HepG2 (cell line): Measurements from ENCODE around the gene SLC17A5. TPM values are rescaled to one million over a fixed set of nuclear protein-coding genes. Genes with fewer than 3 reads are reported as not detected.

Experiments
- ATAC-seq: fragments of 200-7000 bp; cut with Tn5 transposase; 3 replicates; pipeline ENCODE4 v1.9.1; 2020; ENCODE audit warnings: mild to moderate bottlenecking, moderate library complexity
- BruUV-seq: library from RNA; stranded (reverse); fragments of 400-500 nt; replicated peaks from 2 replicates; lab custom pipeline; 2021; lab: Mats Ljungman, UMichigan
- CTCF ChIA-PET: fragments of 300-600 bp; formaldehyde crosslinking; extraction: SDS; loops from one replicate; lab custom pipeline; 2021; ENCODE audit warnings: low total read pairs, inconsistent platforms, low intra/inter-chr PET ratio; lab: Yijun Ruan, JAX
- POLR2A ChIA-PET: fragments of 350-600 bp; sonication (Branson Sonifier 250); formaldehyde crosslinking; loops from one replicate; lab custom pipeline; 2020; ENCODE audit warnings: antibody characterized with exemption, inconsistent platforms; lab: Yijun Ruan, JAX
- DNase-seq: peaks from one replicate; pipeline ENCODE4 v3.0.0-alpha.2; 2015; ENCODE audit warnings: low spot score
- FAIRE-seq: peaks from 3 replicates; lab custom pipeline; 2011; peaks lifted over from hg19 to GRCh38; lab: Jason Lieb, UNC
- H2AFZ ChIP-seq: one replicate; pipeline ENCODE4 v1.6.1; 2011; ENCODE audit warnings: low read length, inconsistent platforms
- H3K27ac ChIP-seq: fragments of 300-600 bp; 3 replicates; pipeline ENCODE4 v1.8.0; 2011; ENCODE audit warnings: mixed run types, mild to moderate bottlenecking, mixed read lengths, low read length, inconsistent platforms; ENCODE audit not compliant: insufficient read depth; ENCODE audit errors: extremely low read length
- H3K27me3 ChIP-seq, 2 experiments: fragments of 200-600 bp in 1 of 2; 2 replicates in 1 of 2; 3 replicates in 1 of 2; pipeline versions ENCODE4 v1.6.0 to v1.8.0; 2011; ENCODE audit warnings: low read length in 2 of 2, mild to moderate bottlenecking in 2 of 2, moderate library complexity in 2 of 2, inconsistent platforms in 1 of 2; ENCODE audit not compliant: insufficient read depth in 2 of 2, control insufficient read depth in 1 of 2
- H3K36me3 ChIP-seq, 2 experiments: fragments of 200-600 bp in 1 of 2; replicated peaks in 1 of 2; 2 replicates in 1 of 2; 3 replicates in 1 of 2; pipeline versions ENCODE4 v1.5.1 to v1.8.0; 2011; ENCODE audit warnings: low read length in 2 of 2, inconsistent platforms in 1 of 2; ENCODE audit not compliant: insufficient read depth in 2 of 2, control insufficient read depth in 1 of 2
- H3K4me1 ChIP-seq: 2 replicates; pipeline ENCODE4 v1.5.1; 2012; ENCODE audit warnings: low read length, inconsistent platforms; ENCODE audit not compliant: insufficient read depth
- H3K4me2 ChIP-seq: 2 replicates; pipeline ENCODE4 v1.6.0; 2011; ENCODE audit warnings: low read depth, low read length, inconsistent platforms
- H3K4me3 ChIP-seq, 3 experiments: fragments of 200-600 bp in 1 of 3; sonication (generic), shearing (Covaris generic) in 1 of 3; replicated peaks in 1 of 3; 2 replicates each; pipeline ENCODE4 v1.5.1; 2011 to 2016; ENCODE audit warnings: low read length in 3 of 3, inconsistent platforms in 2 of 3, low read depth in 2 of 3, mild to moderate bottlenecking in 2 of 3, control low read depth in 1 of 3, mixed read lengths in 1 of 3; ENCODE audit not compliant: insufficient read depth in 1 of 3
- H3K79me2 ChIP-seq: one replicate; pipeline ENCODE4 v1.6.1; 2011; ENCODE audit warnings: low read length, inconsistent platforms; ENCODE audit not compliant: insufficient read depth
- H3K9ac ChIP-seq: 2 replicates; pipeline ENCODE4 v1.6.0; 2011; ENCODE audit warnings: mild to moderate bottlenecking, low read depth, low read length, inconsistent platforms; ENCODE audit not compliant: insufficient read depth
- H3K9me3 ChIP-seq: 2 replicates; pipeline ENCODE4 v1.5.1; 2012; ENCODE audit warnings: mild to moderate bottlenecking, low read length
- H4K20me1 ChIP-seq: 2 replicates; pipeline ENCODE4 v1.6.0; 2011; ENCODE audit warnings: inconsistent platforms, mild to moderate bottlenecking, low read length, moderate library complexity; ENCODE audit not compliant: insufficient read depth
- BCL6 ChIP-seq: IDR thresholded peaks from 2 replicates; pipeline ENCODE4 v1.6.1; 2016; ENCODE audit warnings: missing genetic modification reagents, missing compliant biosample characterization
- FOSL2 ChIP-seq: sonication (generic); formaldehyde crosslinking; IDR thresholded peaks from 2 replicates; pipeline ENCODE4 v1.4.0; 2020; ENCODE audit warnings: missing genetic modification reagents
- GATAD2A ChIP-seq: IDR thresholded peaks from 2 replicates; pipeline ENCODE4 v1.6.1; 2016
- GLI4 ChIP-seq: sonication (generic); formaldehyde crosslinking; IDR thresholded peaks from 2 replicates; pipeline ENCODE4 v1.5.1; 2020; ENCODE audit warnings: missing genetic modification reagents, mild to moderate bottlenecking, moderate library complexity, borderline replicate concordance
- MYPOP ChIP-seq: sonication (generic); formaldehyde crosslinking; IDR thresholded peaks from 2 replicates; pipeline ENCODE4 v1.8.1; 2023; ENCODE audit warnings: mild to moderate bottlenecking, moderate library complexity, missing genetic modification reagents
- NPAS2 ChIP-seq: sonication (generic); formaldehyde crosslinking; IDR thresholded peaks from 2 replicates; pipeline ENCODE4 v1.8.0; 2022; ENCODE audit warnings: mild to moderate bottlenecking, missing genetic modification reagents, borderline replicate concordance
- NR2F6 ChIP-seq, 2 experiments: IDR thresholded peaks; 2 replicates each; pipeline ENCODE4 v1.6.1; 2016; ENCODE audit warnings: antibody characterized with exemption in 1 of 2, mild to moderate bottlenecking in 1 of 2
- RARA ChIP-seq: IDR thresholded peaks from 2 replicates; pipeline ENCODE4 v1.6.1; 2016; ENCODE audit warnings: missing genetic modification reagents, missing compliant biosample characterization
- RXRB ChIP-seq: IDR thresholded peaks from 2 replicates; pipeline ENCODE4 v1.6.1; 2016; ENCODE audit warnings: borderline replicate concordance, missing genetic modification reagents, missing compliant biosample characterization
- SALL1 ChIP-seq: sonication (generic); formaldehyde crosslinking; IDR thresholded peaks from 2 replicates; pipeline ENCODE4 v1.8.0; 2022; ENCODE audit warnings: mild to moderate bottlenecking, missing genetic modification reagents
- SAP130 ChIP-seq: IDR thresholded peaks from 2 replicates; pipeline ENCODE4 v1.6.1; 2016; ENCODE audit warnings: low read depth
- SRF ChIP-seq: IDR thresholded peaks from 2 replicates; pipeline ENCODE4 v1.6.1; 2011; ENCODE audit warnings: mild to moderate bottlenecking, low read depth, low read length, moderate library complexity
- STAG1 ChIP-seq: sonication (generic); formaldehyde crosslinking; IDR thresholded peaks from 2 replicates; pipeline ENCODE4 v1.4.0; 2020; ENCODE audit warnings: missing genetic modification reagents
- TMF1 ChIP-seq: sonication (generic); formaldehyde crosslinking; IDR thresholded peaks from 2 replicates; pipeline ENCODE4 v1.8.1; 2022; ENCODE audit warnings: low read depth, missing genetic modification reagents
- ZNF121 ChIP-seq: sonication (generic); formaldehyde crosslinking; IDR thresholded peaks from 2 replicates; pipeline ENCODE4 v1.5.0; 2020; ENCODE audit warnings: mild to moderate bottlenecking, missing genetic modification reagents
- ZNF773 ChIP-seq: sonication (generic); formaldehyde crosslinking; IDR thresholded peaks from 2 replicates; pipeline ENCODE4 v1.4.0; 2020; ENCODE audit warnings: missing genetic modification reagents, borderline replicate concordance
- WGBS: methylation state at CpG from one replicate; pipeline ENCODE4 v1.1.6; 2017; ENCODE audit warnings: low lambda C conversion rate; 5-methylcytosine and 5-hydroxymethylcytosine counted together
- in situ Hi-C: cut with HindIII; loops from 2 replicates; pipeline ENCODE4 v1.10.0; 2017; ENCODE audit warnings: low pct_unique_long_range_greater_than_20kb; ENCODE audit not compliant: extremely low pct_ligation_motif_present
- intact Hi-C: fragments of 100-400 bp; cut with micrococcal nuclease; formaldehyde crosslinking; loops from one replicate; pipeline ENCODE4 v1.10.0; 2022; ENCODE audit not compliant: unreplicated experiment
- polyA plus RNA-seq, 8 experiments: library from polyadenylated mRNA; depleted of rRNA in 3 of 8; stranded (reverse) in 7 of 8; unstranded in 1 of 8; fragments of >200 nt; fragmentation: Illumina TruSeq in 4 of 8; extraction: Trizol in 4 of 8; gene quantifications; 2 replicates each; pipeline versions ENCODE4 v1.2.1 to v1.2.3, GENCODE V29; 2011 to 2016; ENCODE audit warnings: low read depth in 4 of 8, missing spikeins in 1 of 8, mixed read lengths in 1 of 8; ENCODE audit not compliant: insufficient read depth in 1 of 8
- total RNA-seq, 5 experiments: library from RNA; depleted of rRNA; stranded (reverse); fragments of >200 nt; fragmentation: Illumina TruSeq; extraction: Trizol; gene quantifications; 2 replicates each; pipeline ENCODE4 v1.2.3, GENCODE V29; 2016; ENCODE audit warnings: low read depth in 1 of 5
- TF ChIP-seq, protein P1 (sequence below): sonication (generic); formaldehyde crosslinking; IDR thresholded peaks from 2 replicates; pipeline ENCODE4 v1.4.0; 2020; ENCODE audit warnings: mild to moderate bottlenecking, missing genetic modification reagents
- TF ChIP-seq, protein P2 (sequence below): sonication (generic); formaldehyde crosslinking; IDR thresholded peaks from 2 replicates; pipeline ENCODE4 v1.5.0; 2020; ENCODE audit warnings: mild to moderate bottlenecking, missing genetic modification reagents

SLC17A5 gene
- total and polyA plus RNA-seq, 2 of the 13 experiments (the other 11 are each of a cell fraction or from before 2014, with no cell fraction given): 18.3 to 20.5 TPM

- TF ChIP-seq, protein P1, sequence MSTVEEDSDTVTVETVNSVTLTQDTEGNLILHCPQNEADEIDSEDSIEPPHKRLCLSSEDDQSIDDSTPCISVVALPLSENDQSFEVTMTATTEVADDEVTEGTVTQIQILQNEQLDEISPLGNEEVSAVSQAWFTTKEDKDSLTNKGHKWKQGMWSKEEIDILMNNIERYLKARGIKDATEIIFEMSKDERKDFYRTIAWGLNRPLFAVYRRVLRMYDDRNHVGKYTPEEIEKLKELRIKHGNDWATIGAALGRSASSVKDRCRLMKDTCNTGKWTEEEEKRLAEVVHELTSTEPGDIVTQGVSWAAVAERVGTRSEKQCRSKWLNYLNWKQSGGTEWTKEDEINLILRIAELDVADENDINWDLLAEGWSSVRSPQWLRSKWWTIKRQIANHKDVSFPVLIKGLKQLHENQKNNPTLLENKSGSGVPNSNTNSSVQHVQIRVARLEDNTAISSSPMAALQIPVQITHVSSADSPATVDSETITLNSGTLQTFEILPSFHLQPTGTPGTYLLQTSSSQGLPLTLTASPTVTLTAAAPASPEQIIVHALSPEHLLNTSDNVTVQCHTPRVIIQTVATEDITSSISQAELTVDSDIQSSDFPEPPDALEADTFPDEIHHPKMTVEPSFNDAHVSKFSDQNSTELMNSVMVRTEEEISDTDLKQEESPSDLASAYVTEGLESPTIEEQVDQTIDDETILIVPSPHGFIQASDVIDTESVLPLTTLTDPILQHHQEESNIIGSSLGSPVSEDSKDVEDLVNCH (CRISPR knock-in tag): no peak
- TF ChIP-seq GATAD2A (no peak), ZNF121 (CRISPR knock-in tag) (peak; percentile 72; the same call in 1 of the 2 replicates), SAP130 (CRISPR knock-in tag) (no peak), SRF (no peak), NPAS2 (CRISPR knock-in tag) (no peak), STAG1 (CRISPR knock-in tag) (peak; percentile 79)
Observed at GRCh38 chr6:73610444-73611275, 43.1 kb downstream of the SLC17A5 start (continued).

- H2AFZ ChIP-seq: no peak overlapping the region
- H3K9me3 ChIP-seq: no peaks in the 10 kb centered on the region
- peak; percentile 65 for DNase-seq
- POLR2A ChIA-PET: interaction anchor here (0.9 to 1.4 kb wide), 5 partner anchors 23 to 93 kb away, joined by 4 to 15 read pairs (median 8); partner anchors contain the start of gene EEF1A1
- peaks cover under 1 to 14% of the 10 kb centered on the region in 2 experiments; a peak in 4 of 5 replicates for H3K36me3 ChIP-seq
- no peak overlapping the region for H3K4me3 ChIP-seq
- CTCF ChIA-PET: no interaction called here
- no peak overlapping the region for H3K27ac ChIP-seq
- no peak overlapping the region for H3K9ac ChIP-seq
- H3K4me2 ChIP-seq: no peak overlapping the region
- BruUV-seq: no TSS peak
- FAIRE-seq: no peak
- no peaks in the 10 kb centered on the region for H3K79me2 ChIP-seq
- no peaks in the 10 kb centered on the region for H3K27me3 ChIP-seq
- intact Hi-C loops (no loop called here), in situ Hi-C loops (loop anchor here (5.0 kb wide), 1 partner anchor 86 kb away; the partner anchor contains the start of gene EEF1A1)
- WGBS: 53% methylated on average over 4 of the region's 4 CpGs
- H4K20me1 ChIP-seq: no peaks in the 10 kb centered on the region
- peaks cover 17% of the 10 kb centered on the region for H3K4me1 ChIP-seq
- peak; percentile 77 for ATAC-seq
- TF ChIP-seq, protein P2, sequence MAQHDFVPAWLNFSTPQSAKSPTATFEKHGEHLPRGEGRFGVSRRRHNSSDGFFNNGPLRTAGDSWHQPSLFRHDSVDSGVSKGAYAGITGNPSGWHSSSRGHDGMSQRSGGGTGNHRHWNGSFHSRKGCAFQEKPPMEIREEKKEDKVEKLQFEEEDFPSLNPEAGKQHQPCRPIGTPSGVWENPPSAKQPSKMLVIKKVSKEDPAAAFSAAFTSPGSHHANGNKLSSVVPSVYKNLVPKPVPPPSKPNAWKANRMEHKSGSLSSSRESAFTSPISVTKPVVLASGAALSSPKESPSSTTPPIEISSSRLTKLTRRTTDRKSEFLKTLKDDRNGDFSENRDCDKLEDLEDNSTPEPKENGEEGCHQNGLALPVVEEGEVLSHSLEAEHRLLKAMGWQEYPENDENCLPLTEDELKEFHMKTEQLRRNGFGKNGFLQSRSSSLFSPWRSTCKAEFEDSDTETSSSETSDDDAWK: no peak
- TF ChIP-seq TMF1 (CRISPR knock-in tag) (no peak), GATAD2A (peak; percentile 60), GLI4 (CRISPR knock-in tag) (no peak), ZNF773 (no peak), RXRB (peak; percentile 58; the same call in 1 of the 2 replicates), MYPOP (CRISPR knock-in tag) (peak; percentile 23; the same call in 1 of the 2 replicates), NR2F6 (IDR thresholded peaks at IDR 0.05) (no peak), NR2F6 (CRISPR knock-in tag; IDR thresholded peaks at IDR 0.05) (peak; percentile 34; the same call in 1 of the 2 replicates), BCL6 (peak; percentile 92), FOSL2 (peak; percentile 52; the same call in 1 of the 2 replicates), RARA (CRISPR knock-in tag) (peak; percentile 98), SALL1 (peak; percentile 45; the same call in 1 of the 2 replicates), ZNF121 (CRISPR knock-in tag) (0 out of 2 replicates have a peak, but pooled peaks have one; percentile 28)
Observed at GRCh38 chr6:73608761-73609160, 45.0 kb downstream of the SLC17A5 start.
